ENCODE data around the gene DNAH3.
"Not testable (repeated sequence)": the region's sequence is repeated elsewhere in the genome, so short reads cannot be mapped to it uniquely, and the experiment has no call there.

The DNAH3 gene

DNA sequence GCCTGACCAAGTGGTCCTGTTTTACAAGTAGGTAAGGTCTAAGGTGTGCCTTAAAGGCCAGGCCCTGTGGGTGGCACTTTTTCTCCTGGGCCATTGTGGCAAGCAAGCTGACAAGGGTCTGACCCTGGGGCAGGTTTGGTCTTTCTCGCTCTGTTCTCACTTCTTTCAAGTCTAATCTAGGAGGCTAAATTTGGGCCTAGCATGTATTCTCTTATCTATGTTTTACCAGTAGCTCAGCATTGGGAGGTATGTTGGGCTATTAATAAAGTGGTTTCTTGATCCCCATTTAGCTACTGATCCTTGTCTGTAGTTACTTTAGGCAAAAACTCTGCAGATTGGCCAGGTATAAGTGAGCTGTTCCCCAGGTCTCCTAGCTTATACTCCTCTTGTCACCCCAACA lies 77.7 kb downstream of the DNAH3 start:
- TF ChIP-seq, protein P1, sequence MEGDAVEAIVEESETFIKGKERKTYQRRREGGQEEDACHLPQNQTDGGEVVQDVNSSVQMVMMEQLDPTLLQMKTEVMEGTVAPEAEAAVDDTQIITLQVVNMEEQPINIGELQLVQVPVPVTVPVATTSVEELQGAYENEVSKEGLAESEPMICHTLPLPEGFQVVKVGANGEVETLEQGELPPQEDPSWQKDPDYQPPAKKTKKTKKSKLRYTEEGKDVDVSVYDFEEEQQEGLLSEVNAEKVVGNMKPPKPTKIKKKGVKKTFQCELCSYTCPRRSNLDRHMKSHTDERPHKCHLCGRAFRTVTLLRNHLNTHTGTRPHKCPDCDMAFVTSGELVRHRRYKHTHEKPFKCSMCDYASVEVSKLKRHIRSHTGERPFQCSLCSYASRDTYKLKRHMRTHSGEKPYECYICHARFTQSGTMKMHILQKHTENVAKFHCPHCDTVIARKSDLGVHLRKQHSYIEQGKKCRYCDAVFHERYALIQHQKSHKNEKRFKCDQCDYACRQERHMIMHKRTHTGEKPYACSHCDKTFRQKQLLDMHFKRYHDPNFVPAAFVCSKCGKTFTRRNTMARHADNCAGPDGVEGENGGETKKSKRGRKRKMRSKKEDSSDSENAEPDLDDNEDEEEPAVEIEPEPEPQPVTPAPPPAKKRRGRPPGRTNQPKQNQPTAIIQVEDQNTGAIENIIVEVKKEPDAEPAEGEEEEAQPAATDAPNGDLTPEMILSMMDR (IDR thresholded peaks at IDR 0.05; ENCODE audit: low read depth, low read length, missing control alignments) = no peak
- DNase-seq (ENCODE audit: low read depth) = no peak
- no peak overlapping the region for H3K4me3 ChIP-seq (ENCODE audit: low read depth, low read length)
- in situ Hi-C loops (cut with HindIII; ENCODE audit: low sequenced_read_pairs) = no loop called here

- DNase-seq (ENCODE audit: low read depth) = no peak
- in situ Hi-C loops (cut with HindIII; ENCODE audit: low sequenced_read_pairs) = no loop called here
- TF ChIP-seq, protein P1 (IDR thresholded peaks at IDR 0.05; ENCODE audit: low read depth, low read length, missing control alignments) = no peak
- H3K4me3 ChIP-seq (ENCODE audit: low read depth, low read length) = no peak overlapping the region
These were observed 78.9 kb downstream of the DNAH3 start for GRCh38 chr16:21071741-21072140.

- DNase-seq (ENCODE audit: low read depth) = no peak
- in situ Hi-C loops (cut with HindIII; ENCODE audit: low sequenced_read_pairs) = no loop called here
- TF ChIP-seq, protein P1 (IDR thresholded peaks at IDR 0.05; ENCODE audit: low read depth, low read length, missing control alignments) = no peak
- no peak overlapping the region for H3K4me3 ChIP-seq (ENCODE audit: low read depth, low read length)
These were observed 80.1 kb downstream of the DNAH3 start for GRCh38 chr16:21070564-21070963.

DNA sequence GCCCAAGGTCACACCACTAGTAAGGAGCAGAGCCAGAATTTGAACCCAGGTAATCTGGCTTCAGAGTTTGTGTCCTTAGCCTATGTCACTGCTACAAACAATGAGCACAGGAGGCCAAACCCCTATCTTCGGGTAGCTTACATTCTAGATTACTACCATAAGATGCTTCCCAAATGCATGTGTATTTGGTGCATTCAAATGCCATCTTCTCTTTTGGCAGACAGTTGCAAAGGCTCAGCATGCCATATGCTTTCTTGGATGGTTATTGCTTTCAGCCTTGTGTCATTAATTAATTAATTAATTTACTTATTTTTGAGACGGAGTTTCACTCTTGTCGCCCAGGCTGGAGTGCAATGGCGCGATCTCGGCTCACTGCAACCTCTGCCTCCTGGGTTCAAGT lies 80.7 kb downstream of the DNAH3 start:
- TF ChIP-seq, protein P1 (IDR thresholded peaks at IDR 0.05; ENCODE audit: low read depth, low read length, missing control alignments) = no peak
- H3K4me3 ChIP-seq (ENCODE audit: low read depth, low read length) = no peak overlapping the region
- no peak for DNase-seq (ENCODE audit: low read depth)
- in situ Hi-C loops (cut with HindIII; ENCODE audit: low sequenced_read_pairs) = no loop called here

GRCh38 chr16:21064203-21064602 lies 86.4 kb downstream of the DNAH3 start:
- TF ChIP-seq, protein P1 (IDR thresholded peaks at IDR 0.05; ENCODE audit: low read depth, low read length, missing control alignments) = no peak
- no peak overlapping the region for H3K4me3 ChIP-seq (ENCODE audit: low read depth, low read length)
- DNase-seq (ENCODE audit: low read depth) = no peak

DNA sequence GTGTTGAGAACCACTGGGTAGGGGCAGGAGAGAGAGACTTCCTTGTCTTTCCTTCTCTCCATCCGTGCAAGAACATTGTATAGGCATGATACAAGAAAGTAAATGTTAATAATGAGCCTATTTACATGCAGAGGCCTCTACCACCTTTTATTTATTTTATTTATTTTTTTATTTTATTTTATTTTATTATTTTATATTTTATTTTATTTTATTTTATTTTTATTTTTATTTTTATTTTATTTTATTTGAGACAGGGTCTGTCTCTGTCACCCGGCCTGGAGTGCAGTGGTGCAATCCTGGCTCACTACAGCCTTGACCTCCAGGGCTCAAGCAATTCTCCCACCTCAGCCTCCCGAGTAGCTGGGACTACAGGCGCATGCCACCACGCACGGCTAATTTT lies 87.3 kb downstream of the DNAH3 start:
- in situ Hi-C loops (cut with HindIII; ENCODE audit: low sequenced_read_pairs); H3K4me3 ChIP-seq (ENCODE audit: low read depth, low read length); DNase-seq (ENCODE audit: low read depth): not testable (repeated sequence)

More at GRCh38 chr16:21064203-21064602, 86.4 kb downstream of the DNAH3 start:
- in situ Hi-C loops (cut with HindIII; ENCODE audit: low sequenced_read_pairs) = no loop called here

DNA sequence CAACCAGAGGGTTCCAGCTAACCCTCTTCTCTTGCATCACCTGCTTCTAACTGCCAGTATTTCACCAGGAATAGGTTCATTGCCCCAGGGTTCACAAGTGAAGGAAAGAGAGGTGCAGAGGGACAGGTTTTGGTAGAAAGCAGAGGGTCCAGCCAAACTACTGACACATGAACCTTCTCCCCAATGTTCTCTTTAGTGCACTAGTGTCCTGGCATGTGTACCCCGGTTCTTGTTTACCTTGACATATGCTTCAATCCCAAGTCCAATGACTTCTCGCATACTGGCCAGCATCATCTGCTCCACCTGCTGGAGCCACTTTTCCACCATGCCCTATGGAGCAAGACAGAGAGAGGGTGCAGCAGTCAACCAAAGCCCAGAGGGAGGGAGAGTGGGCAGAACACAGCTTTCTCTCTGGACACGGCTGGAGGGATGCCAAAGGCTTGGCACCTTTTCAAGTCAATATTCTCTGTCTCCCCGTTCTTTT lies 90.6 kb downstream of the DNAH3 start:
- TF ChIP-seq, protein P1 (IDR thresholded peaks at IDR 0.05; ENCODE audit: low read depth, low read length, missing control alignments) = no peak
- in situ Hi-C loops (cut with HindIII; ENCODE audit: low sequenced_read_pairs) = no loop called here
- DNase-seq (ENCODE audit: low read depth) = no peak
- H3K4me3 ChIP-seq (ENCODE audit: low read depth, low read length) = no peak overlapping the region

All from astrocyte of the cerebellum (primary cell).